Heart right ventricle (tissue), 16 donors: ENCODE data around the gene PNPLA5. TPM values are rescaled to one million over a fixed set of nuclear protein-coding genes. Genes with fewer than 3 reads are reported as not detected.
"Not testable (repeated sequence)": the region's sequence is repeated elsewhere in the genome, so short reads cannot be mapped to it uniquely, and the experiment has no call there.

Experiments
- ATAC-seq, 8 donors: fragments of 200-7000 bp; cut with Tn5 transposase; one replicate each; pipeline ENCODE4 v1.9.1; 2020; ENCODE audit warnings: mild to moderate bottlenecking in 8 of 8, moderate library complexity in 8 of 8, moderate number of reproducible peaks in 1 of 8
- DNase-seq, 2 donors: peaks; one replicate each; pipeline ENCODE4 v3.0.0-alpha.2; 2020
- H3K27ac ChIP-seq, 10 donors: fragments of 200-600 bp; sonication (generic) in 2 of 10; one replicate each; pipeline versions ENCODE4 v1.5.0 to v1.8.0; 2020 to 2022; ENCODE audit warnings: mild to moderate bottlenecking in 3 of 10
- H3K27me3 ChIP-seq, 7 donors: fragments of 200-600 bp; one replicate each; pipeline ENCODE4 v1.8.0; 2021 to 2022; ENCODE audit warnings: mild to moderate bottlenecking in 2 of 7
- H3K36me3 ChIP-seq, 9 donors: fragments of 200-600 bp; sonication (generic) in 1 of 9; one replicate each; pipeline versions ENCODE4 v1.5.0 to v1.8.0; 2020 to 2022; ENCODE audit warnings: mild to moderate bottlenecking in 2 of 9
- H3K4me1 ChIP-seq, 9 donors: fragments of 200-600 bp; sonication (generic) in 1 of 9; one replicate each; pipeline versions ENCODE4 v1.5.0 to v1.8.0; 2020 to 2022; ENCODE audit warnings: mild to moderate bottlenecking in 4 of 9
- H3K4me3 ChIP-seq, 10 donors: fragments of 200-600 bp; sonication (generic) in 2 of 10; one replicate each; pipeline versions ENCODE4 v1.5.0 to v1.8.0; 2020 to 2022; ENCODE audit warnings: mild to moderate bottlenecking in 7 of 10, moderate library complexity in 2 of 10
- H3K9me3 ChIP-seq, 11 donors: fragments of 200-600 bp in 10 of 11; sonication (generic) in 2 of 11; one replicate each; pipeline versions ENCODE4 v1.5.0 to v1.8.0; 2013 to 2022; ENCODE audit warnings: mild to moderate bottlenecking in 2 of 11, control low read depth in 1 of 11, moderate library complexity in 1 of 11
- WGBS, 2 donors: extraction: QIAGEN DNeasy Blood & Tissue Kit; methylation state at CpG; one replicate each; pipeline ENCODE4 v1.1.7; 2013; ENCODE audit warnings: inconsistent platforms in 1 of 2; 5-methylcytosine and 5-hydroxymethylcytosine counted together
- intact Hi-C, 10 donors: fragments of 100-400 bp; cut with DNase I; formaldehyde crosslinking; loops; one replicate each; pipeline versions ENCODE4 v1.11.1 to v1.14.2; 2022
- polyA plus RNA-seq, 2 donors: library from polyadenylated mRNA; stranded (reverse); fragments of 200-250 nt; gene quantifications; one replicate each; pipeline ENCODE4 v1.2.3, GENCODE V29; 2013
- total RNA-seq, 10 donors: library from RNA; stranded (reverse); fragmentation: NEBNext Ultra II Directional in 3 of 10; extraction: Animal tissue kit (Norgen Biotek cat#: 25700) in 3 of 10; gene quantifications; one replicate each; pipeline versions ENCODE4 v1.2.1 to v1.2.4, GENCODE V29; 2021 to 2023
- TF ChIP-seq, protein P1 (sequence below), 9 donors: fragments of 200-600 bp; sonication (generic) in 2 of 9; IDR thresholded peaks; one replicate each; pipeline versions ENCODE4 v1.5.0 to v1.8.0; 2021 to 2022; ENCODE audit warnings: antibody characterized with exemption in 9 of 9, mild to moderate bottlenecking in 5 of 9, moderate library complexity in 1 of 9
- donor health status: Arrhythmogenic right ventricular cardiomyopathy.
- donor health status: ischemic (EF 13 %, LVEDD 7.1; RV severe dilation, severe dysfunction).
- donor health status: healthy with polysubstance abuse.
- donor health status: DM: no; HTN: yes; CAD: no.
- donor health status: DM: no; HTN: no; CAD: no.
- donor health status: ischemic (EF 25% LVEDD 6.9; RV normal size, moderate dysfunction).
- donor health status: ischemic (EF 25% LVEDD 5.7; RV mildly dilated, moderate dysfunction).
- donor health status: healthy.
- donor health status: DM: yes; HTN: yes; CAD: no.
- donor health status: Ischemic cardiomyopathy.
- donor health status: ischemic (EF 35%, LVEDD 5.7; RV mildly dilated, moderate dysfunction).
- donor health status: nonischemic (EF 11% LVEDD 7.7; RV severe dilation, severe dysfunction).
- donor health status: DM: yes; HTN: yes; CAD: no.
- donor health status: PGD.
- donor health status: ischemic (EF 29% LVEDD 5.4; RV normal size, mild dysfunction).
- donor health status: nonischemic (EF 23%, LVEDD 6.1; RV moderate dilation, normal function).

PNPLA5 gene
- total and polyA plus RNA-seq, 12 donors: not detected

DNA sequence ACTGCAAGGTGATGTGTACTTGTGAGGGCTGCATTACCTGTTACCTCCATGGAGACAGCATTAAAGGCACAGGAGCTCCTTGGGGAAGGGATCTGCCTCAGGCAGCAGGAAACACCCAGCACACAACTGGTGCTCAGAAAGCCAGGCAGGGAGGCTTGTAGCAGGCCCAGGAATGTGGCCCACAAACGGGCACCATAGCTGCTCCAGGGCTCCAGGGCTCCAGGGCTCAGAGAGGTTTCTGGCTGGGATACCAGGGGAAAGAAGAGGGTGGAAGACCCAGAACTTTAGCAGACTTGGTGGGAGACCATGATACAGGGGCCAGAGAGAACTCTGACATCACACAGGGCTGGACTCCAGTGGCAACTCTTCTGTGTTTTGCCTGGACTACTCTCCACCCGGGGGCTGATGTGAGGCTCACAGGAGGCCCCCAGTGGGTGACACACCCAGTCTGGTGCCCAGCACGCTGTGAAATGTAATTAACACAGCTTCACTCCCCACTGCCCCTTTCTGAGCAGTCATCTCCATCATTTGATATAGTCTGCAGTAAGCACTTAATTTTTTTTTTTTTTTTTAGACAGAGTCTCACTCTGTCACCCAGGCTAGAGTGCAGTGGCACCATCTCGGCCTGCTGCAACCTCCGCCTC, 14.8 kb downstream of the PNPLA5 start:
- Histone ChIP-seq H3K27ac (no peak overlapping the region), H3K36me3 (no peaks in the 10 kb centered on the region), H3K27me3 (peaks cover 0 to 58% (median 28%) of the 10 kb centered on the region in 7 donors), H3K4me3 (no peak overlapping the region), H3K9me3 (peaks cover 0 to 4% (median 0%) of the 10 kb centered on the region in 11 donors), H3K4me1 (no peaks in the 10 kb centered on the region)
- ATAC-seq (no peak), DNase-seq (no peak)
- TF ChIP-seq, protein P1, sequence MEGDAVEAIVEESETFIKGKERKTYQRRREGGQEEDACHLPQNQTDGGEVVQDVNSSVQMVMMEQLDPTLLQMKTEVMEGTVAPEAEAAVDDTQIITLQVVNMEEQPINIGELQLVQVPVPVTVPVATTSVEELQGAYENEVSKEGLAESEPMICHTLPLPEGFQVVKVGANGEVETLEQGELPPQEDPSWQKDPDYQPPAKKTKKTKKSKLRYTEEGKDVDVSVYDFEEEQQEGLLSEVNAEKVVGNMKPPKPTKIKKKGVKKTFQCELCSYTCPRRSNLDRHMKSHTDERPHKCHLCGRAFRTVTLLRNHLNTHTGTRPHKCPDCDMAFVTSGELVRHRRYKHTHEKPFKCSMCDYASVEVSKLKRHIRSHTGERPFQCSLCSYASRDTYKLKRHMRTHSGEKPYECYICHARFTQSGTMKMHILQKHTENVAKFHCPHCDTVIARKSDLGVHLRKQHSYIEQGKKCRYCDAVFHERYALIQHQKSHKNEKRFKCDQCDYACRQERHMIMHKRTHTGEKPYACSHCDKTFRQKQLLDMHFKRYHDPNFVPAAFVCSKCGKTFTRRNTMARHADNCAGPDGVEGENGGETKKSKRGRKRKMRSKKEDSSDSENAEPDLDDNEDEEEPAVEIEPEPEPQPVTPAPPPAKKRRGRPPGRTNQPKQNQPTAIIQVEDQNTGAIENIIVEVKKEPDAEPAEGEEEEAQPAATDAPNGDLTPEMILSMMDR (IDR thresholded peaks at IDR 0.05): no peak
- intact Hi-C loops: loop anchor here in 1 of 10 donors (1.0 kb wide), 1 partner anchor 39 kb away; no protein-coding TSS in a partner anchor
- 67 to 69% methylated on average over 5 of the region's 5 CpGs for WGBS, 2 donors

DNA sequence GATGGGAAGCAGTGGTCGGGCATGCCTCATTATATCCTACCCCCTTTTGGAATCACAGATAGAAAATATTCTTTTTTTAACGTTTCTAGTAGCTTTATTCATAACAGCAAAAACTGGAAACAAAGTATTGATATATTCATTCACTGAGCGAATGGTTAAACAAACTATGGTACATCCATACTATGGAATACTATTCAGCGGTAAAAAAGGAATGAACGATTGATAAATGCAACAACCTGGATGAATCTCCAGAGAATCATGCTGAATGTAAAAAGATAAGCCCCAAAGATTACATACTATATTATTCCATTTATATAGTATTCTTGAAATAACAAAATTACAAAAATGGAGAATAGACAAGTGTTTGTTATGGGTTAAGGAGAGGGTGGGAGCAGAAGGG, 22.0 kb downstream of the PNPLA5 start:
- H3K4me1 ChIP-seq: no peaks in the 10 kb centered on the region
- TF ChIP-seq, protein P1 (IDR thresholded peaks at IDR 0.05): no peak
- intact Hi-C loops: no loop called here
- H3K9me3 ChIP-seq: peaks cover 0 to 23% (median 2%) of the 10 kb centered on the region in 11 donors
- H3K36me3 ChIP-seq: no peaks in the 10 kb centered on the region
- ATAC-seq (no peak), DNase-seq (no peak)
- peaks cover 0 to 40% (median 24%) of the 10 kb centered on the region in 7 donors for H3K27me3 ChIP-seq
- no peak overlapping the region for H3K4me3 ChIP-seq
- 84 to 86% methylated on average over 5 of the region's 5 CpGs for WGBS, 2 donors
- H3K27ac ChIP-seq: no peak overlapping the region

DNA sequence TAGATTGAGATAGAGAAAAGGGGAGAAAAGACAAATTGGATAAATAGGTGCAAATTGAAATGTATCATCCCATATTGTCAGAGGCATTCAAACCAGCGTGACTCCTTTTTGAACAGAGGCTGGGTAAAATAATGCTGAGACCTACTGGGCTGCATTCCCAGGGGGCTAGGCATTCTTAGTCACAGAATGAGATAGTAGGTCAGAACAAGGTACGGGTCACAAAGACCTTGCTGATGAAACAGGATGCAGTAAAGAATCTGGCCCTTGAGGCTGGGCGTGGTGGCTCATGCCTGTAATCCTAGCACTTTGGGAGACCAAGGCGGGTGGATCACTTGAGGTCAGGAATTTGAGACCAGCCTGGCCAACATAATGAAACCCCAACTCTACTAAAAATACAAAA, 22.8 kb downstream of the PNPLA5 start:
- H3K27ac ChIP-seq, intact Hi-C loops, H3K4me1 ChIP-seq, DNase-seq, H3K4me3 ChIP-seq, H3K36me3 ChIP-seq, ATAC-seq: not testable (repeated sequence)
- 77% methylated on average over 4 of the region's 4 CpGs for WGBS, 2 donors
- H3K9me3 ChIP-seq: peaks cover 0 to 23% (median 2%) of the 10 kb centered on the region in 11 donors
- peaks cover 0 to 40% (median 26%) of the 10 kb centered on the region in 7 donors for H3K27me3 ChIP-seq

DNA sequence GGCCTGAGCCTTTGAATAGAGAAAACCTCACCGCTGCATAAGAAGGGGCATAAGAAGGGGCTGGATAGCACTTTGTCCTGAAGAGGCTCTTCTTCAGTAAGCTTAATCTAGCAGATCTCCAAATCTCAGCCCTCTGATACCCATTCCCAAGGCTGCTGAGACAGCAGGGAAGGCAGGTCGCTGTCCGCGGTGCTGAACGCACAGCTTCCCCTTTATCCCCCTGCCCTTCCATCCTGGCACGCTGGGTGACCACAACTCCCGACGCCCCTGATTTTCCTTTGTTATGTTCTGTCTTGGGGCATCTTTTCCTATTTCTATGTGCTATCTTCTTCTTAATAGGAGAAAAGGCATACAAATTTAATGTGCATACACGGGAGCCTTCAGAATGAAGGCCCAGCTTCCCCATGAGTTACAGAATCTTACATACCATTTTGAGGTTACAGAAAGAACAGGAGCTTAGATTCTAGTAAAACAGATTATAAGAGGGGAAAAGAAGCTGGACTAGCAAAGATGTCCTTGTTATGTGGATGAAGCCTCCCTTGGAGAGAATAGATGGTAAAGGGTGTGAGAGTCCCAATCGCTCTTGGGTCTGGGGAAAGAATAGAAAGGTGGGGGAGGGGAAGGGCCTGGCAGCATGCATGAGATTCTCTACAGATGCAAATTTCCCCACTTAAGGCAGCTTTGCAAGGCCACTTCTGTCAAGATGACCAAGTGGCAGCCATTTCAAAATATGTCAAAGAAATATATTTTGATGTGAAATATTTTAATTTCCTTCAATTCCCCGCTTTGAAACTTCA, 23.8 kb downstream of the PNPLA5 start:
- no peak overlapping the region for H3K4me3 ChIP-seq
- no peaks in the 10 kb centered on the region for H3K36me3 ChIP-seq
- H3K27me3 ChIP-seq: peaks cover 0 to 47% (median 31%) of the 10 kb centered on the region in 7 donors
- DNase-seq (peak; percentile 48 to 71), ATAC-seq (peak in 4 of 8 donors; percentile 62 to 65 (median 64))
- no peaks in the 10 kb centered on the region for H3K4me1 ChIP-seq
- no peak overlapping the region for H3K27ac ChIP-seq
- TF ChIP-seq, protein P1 (IDR thresholded peaks at IDR 0.05): no peak
- 5 to 8% methylated on average over 11 of the region's 11 CpGs for WGBS, 2 donors
- intact Hi-C loops: no loop called here
- peaks cover 0 to 23% (median 2%) of the 10 kb centered on the region in 11 donors for H3K9me3 ChIP-seq
